Panc1 (cell line): ENCODE data around the gene SLC34A3.

ENCODE experiments used
- POLR2AphosphoS5 ChIP-seq: IDR thresholded peaks from 2 replicates; pipeline ENCODE4 v1.6.1; 2012; ENCODE audit warnings: mild to moderate bottlenecking, low read depth, low read length, moderate library complexity
- TCF7L2 ChIP-seq: IDR thresholded peaks from 2 replicates; pipeline ENCODE4 v1.6.1; 2011; ENCODE audit warnings: mild to moderate bottlenecking, low read depth, low read length, inconsistent platforms
- TF ChIP-seq, protein P1 (sequence below): fragments of 450-650 bp; IDR thresholded peaks from 2 replicates; pipeline ENCODE4 v1.5.1; 2017; ENCODE audit warnings: mild to moderate bottlenecking

DNA sequence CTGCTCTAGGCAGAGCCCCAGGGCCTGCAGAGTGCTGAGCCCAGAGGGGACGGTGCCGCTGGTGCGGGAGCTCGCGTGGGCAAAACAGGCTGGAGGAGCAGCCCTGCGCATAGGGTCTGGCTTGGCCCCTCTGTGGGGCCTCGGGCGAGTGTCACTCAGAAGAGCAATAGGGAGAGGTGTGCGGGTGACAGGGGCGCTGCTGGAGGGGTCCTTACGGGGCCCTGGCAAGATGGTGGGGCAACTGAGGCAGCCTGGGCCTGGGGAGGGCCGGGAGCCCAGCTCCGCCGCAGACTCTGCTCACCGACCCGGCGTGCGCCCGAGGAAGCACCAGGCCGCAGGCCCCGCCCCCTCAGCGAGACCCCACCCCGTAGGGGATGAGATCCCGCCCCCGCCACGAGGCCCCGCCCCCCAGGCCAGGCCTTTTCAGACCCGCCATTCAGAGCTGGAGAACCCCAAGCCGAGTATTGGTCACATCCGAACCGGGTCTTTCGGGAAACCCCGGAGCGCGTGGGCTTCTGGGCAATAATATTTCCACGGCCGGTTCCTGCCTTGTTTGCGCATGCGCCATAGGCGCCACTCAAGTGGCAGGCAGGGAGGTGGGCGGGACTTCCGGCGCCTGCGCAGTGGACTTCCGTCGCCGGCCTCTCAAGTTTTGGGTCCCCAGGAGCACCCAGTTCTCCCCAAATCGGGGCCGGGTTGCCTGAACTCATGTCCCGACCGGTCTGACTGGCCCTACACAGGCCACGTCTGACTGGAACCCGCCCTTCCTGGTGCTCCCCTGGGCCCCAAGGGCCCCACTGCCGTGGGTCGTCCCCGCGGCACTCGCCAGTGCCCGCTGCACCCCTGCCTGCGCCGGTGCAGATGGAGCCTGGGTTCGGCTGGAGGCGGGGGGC lies 7.4 kb upstream of the SLC34A3 start:
- peak; percentile 63 for TF ChIP-seq POLR2AphosphoS5
- no peak for TF ChIP-seq TCF7L2
- TF ChIP-seq, protein P1, sequence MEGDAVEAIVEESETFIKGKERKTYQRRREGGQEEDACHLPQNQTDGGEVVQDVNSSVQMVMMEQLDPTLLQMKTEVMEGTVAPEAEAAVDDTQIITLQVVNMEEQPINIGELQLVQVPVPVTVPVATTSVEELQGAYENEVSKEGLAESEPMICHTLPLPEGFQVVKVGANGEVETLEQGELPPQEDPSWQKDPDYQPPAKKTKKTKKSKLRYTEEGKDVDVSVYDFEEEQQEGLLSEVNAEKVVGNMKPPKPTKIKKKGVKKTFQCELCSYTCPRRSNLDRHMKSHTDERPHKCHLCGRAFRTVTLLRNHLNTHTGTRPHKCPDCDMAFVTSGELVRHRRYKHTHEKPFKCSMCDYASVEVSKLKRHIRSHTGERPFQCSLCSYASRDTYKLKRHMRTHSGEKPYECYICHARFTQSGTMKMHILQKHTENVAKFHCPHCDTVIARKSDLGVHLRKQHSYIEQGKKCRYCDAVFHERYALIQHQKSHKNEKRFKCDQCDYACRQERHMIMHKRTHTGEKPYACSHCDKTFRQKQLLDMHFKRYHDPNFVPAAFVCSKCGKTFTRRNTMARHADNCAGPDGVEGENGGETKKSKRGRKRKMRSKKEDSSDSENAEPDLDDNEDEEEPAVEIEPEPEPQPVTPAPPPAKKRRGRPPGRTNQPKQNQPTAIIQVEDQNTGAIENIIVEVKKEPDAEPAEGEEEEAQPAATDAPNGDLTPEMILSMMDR: no peak
